Keratinocyte (primary cell): Measurements from ENCODE around the gene SERP2. TPM values are rescaled to one million over a fixed set of nuclear protein-coding genes. Genes with fewer than 3 reads are reported as not detected.

Source experiments
- DNase-seq: peaks from one replicate; pipeline ENCODE4 v3.0.0-alpha.2; 2011; ENCODE audit warnings: low read depth, missing footprints, low spot score
- FAIRE-seq: peaks from 2 replicates; lab custom pipeline; 2011; peaks lifted over from hg19 to GRCh38; lab: Jason Lieb, UNC
- H2AFZ ChIP-seq: 2 replicates; pipeline ENCODE4 v1.6.0; 2012; ENCODE audit warnings: low read length, control low read depth, inconsistent platforms; ENCODE audit not compliant: control insufficient read depth
- H3K27ac ChIP-seq: 2 replicates; pipeline ENCODE4 v1.5.1; 2011; ENCODE audit warnings: low read length; ENCODE audit not compliant: control insufficient read depth, insufficient read depth
- H3K27me3 ChIP-seq: 3 replicates; pipeline ENCODE4 v1.6.0; 2011; ENCODE audit warnings: low read length; ENCODE audit not compliant: control insufficient read depth, insufficient read depth; ENCODE audit errors: extremely low read depth
- H3K36me3 ChIP-seq, 2 experiments: 2 replicates in 1 of 2; 3 replicates in 1 of 2; pipeline ENCODE4 v1.5.1; 2011; ENCODE audit warnings: low read length in 2 of 2, mild to moderate bottlenecking in 1 of 2; ENCODE audit not compliant: control insufficient read depth in 2 of 2, insufficient read depth in 2 of 2; ENCODE audit errors: extremely low read depth in 1 of 2
- H3K4me1 ChIP-seq: 3 replicates; pipeline ENCODE4 v1.5.1; 2011; ENCODE audit warnings: low read length; ENCODE audit not compliant: control insufficient read depth, insufficient read depth; ENCODE audit errors: extremely low read depth
- H3K4me2 ChIP-seq: 3 replicates; pipeline ENCODE4 v1.6.0; 2011; ENCODE audit warnings: low read depth, low read length; ENCODE audit not compliant: control insufficient read depth, insufficient read depth; ENCODE audit errors: extremely low read depth
- H3K4me3 ChIP-seq, 3 experiments: fragments of 200-600 bp in 1 of 3; sonication (generic) in 1 of 3; 2 replicates in 2 of 3; 3 replicates in 1 of 3; pipeline ENCODE4 v1.5.1; 2011 to 2016; ENCODE audit warnings: low read length in 3 of 3, mild to moderate bottlenecking in 3 of 3, control low read depth in 2 of 3, inconsistent platforms in 1 of 3, low read depth in 1 of 3, mixed read lengths in 1 of 3, mixed run types in 1 of 3, moderate library complexity in 1 of 3; ENCODE audit not compliant: control insufficient read depth in 2 of 3, insufficient read depth in 2 of 3; ENCODE audit errors: extremely low read depth in 1 of 3
- H3K79me2 ChIP-seq: 2 replicates; pipeline ENCODE4 v1.6.0; 2012; ENCODE audit warnings: low read length; ENCODE audit not compliant: control insufficient read depth, insufficient read depth
- H3K9ac ChIP-seq: 3 replicates; pipeline ENCODE4 v1.6.0; 2011; ENCODE audit warnings: low read length; ENCODE audit not compliant: control insufficient read depth, insufficient read depth; ENCODE audit errors: extremely low read depth
- H3K9me1 ChIP-seq: 3 replicates; pipeline ENCODE4 v1.6.0; 2011; ENCODE audit warnings: low read length; ENCODE audit not compliant: control insufficient read depth, insufficient read depth; ENCODE audit errors: extremely low read depth
- H3K9me3 ChIP-seq: 2 replicates; pipeline ENCODE4 v1.5.1; 2012; ENCODE audit warnings: low read depth, low read length; ENCODE audit not compliant: control insufficient read depth
- H4K20me1 ChIP-seq: 3 replicates; pipeline ENCODE4 v1.6.0; 2011; ENCODE audit warnings: low read length; ENCODE audit not compliant: control insufficient read depth, insufficient read depth; ENCODE audit errors: extremely low read depth
- CTCF ChIP-seq, 3 experiments: IDR thresholded peaks in 1 of 3; conservative IDR thresholded peaks in 1 of 3; optimal IDR thresholded peaks in 1 of 3; 2 replicates in 2 of 3; 3 replicates in 1 of 3; pipeline versions ENCODE3 to v1.5.1; 2011; ENCODE audit warnings: low read length in 3 of 3, mild to moderate bottlenecking in 3 of 3, moderate library complexity in 2 of 3, control low read depth in 1 of 3, inconsistent platforms in 1 of 3; ENCODE audit not compliant: insufficient read depth in 2 of 3; ENCODE audit errors: extremely low read depth in 1 of 3
- EZH2 ChIP-seq: IDR thresholded peaks from one replicate; pipeline ENCODE4 v1.6.1; 2012; ENCODE audit warnings: inconsistent platforms, mild to moderate bottlenecking, low read length, moderate library complexity
- dilution Hi-C: fragments of 300-500 bp; cut with MboI; formaldehyde crosslinking; loops from one replicate; pipeline ENCODE4 v1.7.0; 2020; ENCODE audit warnings: low sequenced_read_pairs; ENCODE audit not compliant: extremely low pct_ligation_motif_present
- polyA plus RNA-seq, 5 experiments: library from polyadenylated mRNA; depleted of rRNA in 3 of 5; stranded (reverse) in 3 of 5; stranded (forward) in 1 of 5; unstranded in 1 of 5; fragments of >200 nt; gene quantifications; 1 replicate in 1 of 5; 2 replicates in 3 of 5; 3 replicates in 1 of 5; pipeline versions ENCODE4 v1.2.1 to v1.2.3, GENCODE V29; 2011 to 2012; ENCODE audit warnings: missing spikeins in 2 of 5, low read depth in 1 of 5, low replicate concordance in 1 of 5

SERP2 gene
- polyA plus RNA-seq, 1 donor (not counting 4 experiments of a cell fraction or from before 2014, with no cell fraction given), result 0.45 TPM

GRCh38 chr13:44378277-44378676 lies 4.7 kb downstream of the SERP2 start:
- dilution Hi-C loops, result no loop called here
- Histone ChIP-seq H3K27ac (no peak overlapping the region), H3K27me3 (no peaks in the 10 kb centered on the region), H3K9me3 (no peaks in the 10 kb centered on the region), H2AFZ (no peak overlapping the region), H3K79me2 (no peaks in the 10 kb centered on the region), H3K9me1 (no peaks in the 10 kb centered on the region), H3K4me3 (no peak overlapping the region), H4K20me1 (no peaks in the 10 kb centered on the region), H3K36me3 (no peaks in the 10 kb centered on the region), H3K4me2 (no peak overlapping the region), H3K9ac (no peak overlapping the region), H3K4me1 (peaks cover 12% of the 10 kb centered on the region)
- FAIRE-seq (no peak), DNase-seq (no peak)
- no peak for TF ChIP-seq EZH2
- TF ChIP-seq CTCF (optimal IDR thresholded peaks at IDR 0.05 in 1 of 3, IDR thresholded peaks at IDR 0.05 in 1 of 3, conservative IDR thresholded peaks at IDR 0.05 in 1 of 3; ENCODE audit: extremely low read depth in 1 of 3, insufficient read depth in 2 of 3, low read length in 3 of 3), result no peak

GRCh38 chr13:44379885-44380284 lies 6.3 kb downstream of the SERP2 start:
- H3K4me2 ChIP-seq, result no peak overlapping the region
- no peak overlapping the region for H3K4me3 ChIP-seq
- FAIRE-seq, result peak; percentile 43
- H3K9ac ChIP-seq, result no peak overlapping the region
- H3K79me2 ChIP-seq, result no peaks in the 10 kb centered on the region
- dilution Hi-C loops, result no loop called here
- no peak overlapping the region for H3K27ac ChIP-seq
- no peak for DNase-seq
- H3K9me1 ChIP-seq, result no peaks in the 10 kb centered on the region
- H3K9me3 ChIP-seq, result no peaks in the 10 kb centered on the region
- no peaks in the 10 kb centered on the region for H4K20me1 ChIP-seq
- no peaks in the 10 kb centered on the region for H3K27me3 ChIP-seq
- H3K36me3 ChIP-seq, result no peaks in the 10 kb centered on the region
- H3K4me1 ChIP-seq, result peaks cover 12% of the 10 kb centered on the region
- TF ChIP-seq EZH2 (no peak), CTCF (optimal IDR thresholded peaks at IDR 0.05 in 1 of 3, IDR thresholded peaks at IDR 0.05 in 1 of 3, conservative IDR thresholded peaks at IDR 0.05 in 1 of 3; ENCODE audit: extremely low read depth in 1 of 3, insufficient read depth in 2 of 3, low read length in 3 of 3) (no peak)
- H2AFZ ChIP-seq, result no peak overlapping the region
